Activated CD8-positive, alpha-beta memory T cell treated with anti-CD3 and anti-CD28 coated beads for 4 hours (primary cell): ENCODE measurements around the gene CCSAP.

Experiments used
- DNase-seq, 2 donors: peaks; one replicate each; pipeline ENCODE4 v3.0.0-alpha.2; 2020; ENCODE audit warnings: low read depth in 2 of 2

Gene CCSAP

GRCh38 chr1:229286099-229286766 lies 56.6 kb downstream of the CCSAP start:
- no peak for DNase-seq

- no peak for DNase-seq
These were observed 57.4 kb downstream of the CCSAP start for GRCh38 chr1:229285440-229285839.

GRCh38 chr1:229284887-229285286 lies 58.0 kb downstream of the CCSAP start:
- no peak for DNase-seq

- no peak for DNase-seq
These were observed 59.6 kb downstream of the CCSAP start for GRCh38 chr1:229283183-229283611.

GRCh38 chr1:229282295-229282823 lies 60.5 kb downstream of the CCSAP start:
- no peak for DNase-seq

- DNase-seq: no peak
These were observed 61.4 kb downstream of the CCSAP start for GRCh38 chr1:229281339-229281926.

- DNase-seq: no peak
These were observed 61.9 kb downstream of the CCSAP start for GRCh38 chr1:229280921-229281320.

- DNase-seq: no peak
These were observed 62.6 kb downstream of the CCSAP start for GRCh38 chr1:229280037-229280828.

GRCh38 chr1:229279242-229279641 lies 63.6 kb downstream of the CCSAP start:
- DNase-seq: no peak

GRCh38 chr1:229278120-229278741 lies 64.6 kb downstream of the CCSAP start:
- DNase-seq: no peak

GRCh38 chr1:229275005-229275404 lies 67.8 kb downstream of the CCSAP start:
- DNase-seq: no peak

- no peak for DNase-seq
These were observed 69.2 kb downstream of the CCSAP start for GRCh38 chr1:229273507-229274232.

GRCh38 chr1:229272164-229273158 lies 70.4 kb downstream of the CCSAP start:
- no peak for DNase-seq

GRCh38 chr1:229271448-229272159 lies 71.2 kb downstream of the CCSAP start:
- peak in 1 of 2 donors; percentile 14 for DNase-seq
